Ishikawa (cell line): ENCODE data around the gene FCMR.

Source experiments
- CEBPB ChIP-seq: IDR thresholded peaks from 2 replicates; pipeline ENCODE4 v1.6.1; 2012
- CREB1 ChIP-seq: IDR thresholded peaks from 2 replicates; pipeline ENCODE4 v1.6.1; 2012; ENCODE audit warnings: low read depth
- EGR1 ChIP-seq: IDR thresholded peaks from 2 replicates; pipeline ENCODE4 v1.6.1; 2012
- EP300 ChIP-seq: IDR thresholded peaks from 2 replicates; pipeline ENCODE4 v1.6.1; 2012; ENCODE audit warnings: borderline replicate concordance
- FOXM1 ChIP-seq: IDR thresholded peaks from 2 replicates; pipeline ENCODE4 v1.6.1; 2012; ENCODE audit warnings: low read depth, borderline replicate concordance
- RAD21 ChIP-seq: IDR thresholded peaks from 2 replicates; pipeline ENCODE4 v1.6.1; 2012; ENCODE audit warnings: low read depth
- TAF1 ChIP-seq: IDR thresholded peaks from 2 replicates; pipeline ENCODE4 v1.6.1; 2012; ENCODE audit warnings: low read depth, mild to moderate bottlenecking
- TCF12 ChIP-seq: IDR thresholded peaks from 2 replicates; pipeline ENCODE4 v1.6.1; 2012; ENCODE audit warnings: low read depth
- YY1 ChIP-seq: IDR thresholded peaks from 2 replicates; pipeline ENCODE4 v1.6.1; 2012; ENCODE audit warnings: low read depth
- ZBTB7A ChIP-seq: IDR thresholded peaks from 2 replicates; pipeline ENCODE4 v1.6.1; 2012; ENCODE audit warnings: low read depth
- TF ChIP-seq, protein P1 (sequence below): IDR thresholded peaks from 2 replicates; pipeline ENCODE4 v1.6.1; 2012
- TF ChIP-seq, protein P2 (sequence below): IDR thresholded peaks from 2 replicates; pipeline ENCODE4 v1.6.1; 2012; ENCODE audit warnings: low read depth, mild to moderate bottlenecking
- TF ChIP-seq, protein P3 (sequence below): IDR thresholded peaks from 2 replicates; pipeline ENCODE4 v1.6.1; 2012

DNA sequence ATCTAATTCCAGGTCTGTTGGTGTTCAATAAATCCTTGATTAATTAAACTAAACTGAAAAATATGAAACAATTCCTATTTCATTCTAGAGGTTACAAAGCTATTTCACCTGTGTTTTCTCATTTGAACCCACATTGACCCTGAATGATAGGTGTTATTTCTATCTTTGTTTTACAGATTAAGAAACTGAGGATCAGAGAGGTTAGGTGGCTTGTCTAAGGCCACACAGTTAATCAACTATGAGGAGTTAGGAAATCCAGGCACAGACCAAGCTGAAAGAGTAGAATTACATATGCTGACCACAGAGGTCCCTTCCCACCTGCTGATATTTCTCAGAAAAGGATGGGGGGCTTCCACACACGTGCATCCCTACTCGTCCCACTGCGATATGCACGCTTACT is 24.0 kb upstream of the FCMR start:
- TF ChIP-seq RAD21 (no peak), CEBPB (no peak), ZBTB7A (no peak), YY1 (no peak), EP300 (no peak), TAF1 (no peak), EGR1 (no peak), FOXM1 (no peak), CREB1 (no peak), TCF12 (no peak)
- TF ChIP-seq, protein P1, sequence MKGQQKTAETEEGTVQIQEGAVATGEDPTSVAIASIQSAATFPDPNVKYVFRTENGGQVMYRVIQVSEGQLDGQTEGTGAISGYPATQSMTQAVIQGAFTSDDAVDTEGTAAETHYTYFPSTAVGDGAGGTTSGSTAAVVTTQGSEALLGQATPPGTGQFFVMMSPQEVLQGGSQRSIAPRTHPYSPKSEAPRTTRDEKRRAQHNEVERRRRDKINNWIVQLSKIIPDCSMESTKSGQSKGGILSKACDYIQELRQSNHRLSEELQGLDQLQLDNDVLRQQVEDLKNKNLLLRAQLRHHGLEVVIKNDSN, result no peak
- TF ChIP-seq, protein P2, sequence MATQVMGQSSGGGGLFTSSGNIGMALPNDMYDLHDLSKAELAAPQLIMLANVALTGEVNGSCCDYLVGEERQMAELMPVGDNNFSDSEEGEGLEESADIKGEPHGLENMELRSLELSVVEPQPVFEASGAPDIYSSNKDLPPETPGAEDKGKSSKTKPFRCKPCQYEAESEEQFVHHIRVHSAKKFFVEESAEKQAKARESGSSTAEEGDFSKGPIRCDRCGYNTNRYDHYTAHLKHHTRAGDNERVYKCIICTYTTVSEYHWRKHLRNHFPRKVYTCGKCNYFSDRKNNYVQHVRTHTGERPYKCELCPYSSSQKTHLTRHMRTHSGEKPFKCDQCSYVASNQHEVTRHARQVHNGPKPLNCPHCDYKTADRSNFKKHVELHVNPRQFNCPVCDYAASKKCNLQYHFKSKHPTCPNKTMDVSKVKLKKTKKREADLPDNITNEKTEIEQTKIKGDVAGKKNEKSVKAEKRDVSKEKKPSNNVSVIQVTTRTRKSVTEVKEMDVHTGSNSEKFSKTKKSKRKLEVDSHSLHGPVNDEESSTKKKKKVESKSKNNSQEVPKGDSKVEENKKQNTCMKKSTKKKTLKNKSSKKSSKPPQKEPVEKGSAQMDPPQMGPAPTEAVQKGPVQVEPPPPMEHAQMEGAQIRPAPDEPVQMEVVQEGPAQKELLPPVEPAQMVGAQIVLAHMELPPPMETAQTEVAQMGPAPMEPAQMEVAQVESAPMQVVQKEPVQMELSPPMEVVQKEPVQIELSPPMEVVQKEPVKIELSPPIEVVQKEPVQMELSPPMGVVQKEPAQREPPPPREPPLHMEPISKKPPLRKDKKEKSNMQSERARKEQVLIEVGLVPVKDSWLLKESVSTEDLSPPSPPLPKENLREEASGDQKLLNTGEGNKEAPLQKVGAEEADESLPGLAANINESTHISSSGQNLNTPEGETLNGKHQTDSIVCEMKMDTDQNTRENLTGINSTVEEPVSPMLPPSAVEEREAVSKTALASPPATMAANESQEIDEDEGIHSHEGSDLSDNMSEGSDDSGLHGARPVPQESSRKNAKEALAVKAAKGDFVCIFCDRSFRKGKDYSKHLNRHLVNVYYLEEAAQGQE, result no peak
- TF ChIP-seq, protein P3, sequence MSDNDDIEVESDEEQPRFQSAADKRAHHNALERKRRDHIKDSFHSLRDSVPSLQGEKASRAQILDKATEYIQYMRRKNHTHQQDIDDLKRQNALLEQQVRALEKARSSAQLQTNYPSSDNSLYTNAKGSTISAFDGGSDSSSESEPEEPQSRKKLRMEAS, result no peak
